HepG2 (cell line): ENCODE results near the gene SAPCD1. TPM values are rescaled to one million over a fixed set of nuclear protein-coding genes. Genes with fewer than 3 reads are reported as not detected.
A peak's percentile ranks its signal among the peaks of the same experiment; 100 is the strongest.

Experiments
- ATAC-seq: fragments of 200-7000 bp; cut with Tn5 transposase; 3 replicates; pipeline ENCODE4 v1.9.1; 2020; ENCODE audit warnings: mild to moderate bottlenecking, moderate library complexity
- BruUV-seq: library from RNA; stranded (reverse); fragments of 400-500 nt; replicated peaks from 2 replicates; lab custom pipeline; 2021; lab: Mats Ljungman, UMichigan
- CTCF ChIA-PET: fragments of 300-600 bp; formaldehyde crosslinking; extraction: SDS; loops from one replicate; lab custom pipeline; 2021; ENCODE audit warnings: low total read pairs, inconsistent platforms, low intra/inter-chr PET ratio; lab: Yijun Ruan, JAX
- POLR2A ChIA-PET: fragments of 350-600 bp; sonication (Branson Sonifier 250); formaldehyde crosslinking; loops from one replicate; lab custom pipeline; 2020; ENCODE audit warnings: antibody characterized with exemption, inconsistent platforms; lab: Yijun Ruan, JAX
- DNase-seq: peaks from one replicate; pipeline ENCODE4 v3.0.0-alpha.2; 2015; ENCODE audit warnings: low spot score
- FAIRE-seq: peaks from 3 replicates; lab custom pipeline; 2011; peaks lifted over from hg19 to GRCh38; lab: Jason Lieb, UNC
- H2AFZ ChIP-seq: one replicate; pipeline ENCODE4 v1.6.1; 2011; ENCODE audit warnings: low read length, inconsistent platforms
- H3K27ac ChIP-seq: fragments of 300-600 bp; 3 replicates; pipeline ENCODE4 v1.8.0; 2011; ENCODE audit warnings: mixed run types, mild to moderate bottlenecking, mixed read lengths, low read length, inconsistent platforms; ENCODE audit not compliant: insufficient read depth; ENCODE audit errors: extremely low read length
- H3K27me3 ChIP-seq, 2 experiments: fragments of 200-600 bp in 1 of 2; 2 replicates in 1 of 2; 3 replicates in 1 of 2; pipeline versions ENCODE4 v1.6.0 to v1.8.0; 2011; ENCODE audit warnings: low read length in 2 of 2, mild to moderate bottlenecking in 2 of 2, moderate library complexity in 2 of 2, inconsistent platforms in 1 of 2; ENCODE audit not compliant: insufficient read depth in 2 of 2, control insufficient read depth in 1 of 2
- H3K36me3 ChIP-seq, 2 experiments: fragments of 200-600 bp in 1 of 2; replicated peaks in 1 of 2; 2 replicates in 1 of 2; 3 replicates in 1 of 2; pipeline versions ENCODE4 v1.5.1 to v1.8.0; 2011; ENCODE audit warnings: low read length in 2 of 2, inconsistent platforms in 1 of 2; ENCODE audit not compliant: insufficient read depth in 2 of 2, control insufficient read depth in 1 of 2
- H3K4me1 ChIP-seq: 2 replicates; pipeline ENCODE4 v1.5.1; 2012; ENCODE audit warnings: low read length, inconsistent platforms; ENCODE audit not compliant: insufficient read depth
- H3K4me2 ChIP-seq: 2 replicates; pipeline ENCODE4 v1.6.0; 2011; ENCODE audit warnings: low read depth, low read length, inconsistent platforms
- H3K4me3 ChIP-seq, 3 experiments: fragments of 200-600 bp in 1 of 3; sonication (generic), shearing (Covaris generic) in 1 of 3; replicated peaks in 1 of 3; 2 replicates each; pipeline ENCODE4 v1.5.1; 2011 to 2016; ENCODE audit warnings: low read length in 3 of 3, inconsistent platforms in 2 of 3, low read depth in 2 of 3, mild to moderate bottlenecking in 2 of 3, control low read depth in 1 of 3, mixed read lengths in 1 of 3; ENCODE audit not compliant: insufficient read depth in 1 of 3
- H3K79me2 ChIP-seq: one replicate; pipeline ENCODE4 v1.6.1; 2011; ENCODE audit warnings: low read length, inconsistent platforms; ENCODE audit not compliant: insufficient read depth
- H3K9ac ChIP-seq: 2 replicates; pipeline ENCODE4 v1.6.0; 2011; ENCODE audit warnings: mild to moderate bottlenecking, low read depth, low read length, inconsistent platforms; ENCODE audit not compliant: insufficient read depth
- H3K9me3 ChIP-seq: 2 replicates; pipeline ENCODE4 v1.5.1; 2012; ENCODE audit warnings: mild to moderate bottlenecking, low read length
- H4K20me1 ChIP-seq: 2 replicates; pipeline ENCODE4 v1.6.0; 2011; ENCODE audit warnings: inconsistent platforms, mild to moderate bottlenecking, low read length, moderate library complexity; ENCODE audit not compliant: insufficient read depth
- AGO2 ChIP-seq: fragments of 200-400 bp; formaldehyde crosslinking; optimal IDR thresholded peaks from 2 replicates; pipeline ENCODE3; 2017; ENCODE audit warnings: mild to moderate bottlenecking, low read depth, low read length, moderate library complexity
- CC2D1A ChIP-seq: sonication (generic); formaldehyde crosslinking; IDR thresholded peaks from 2 replicates; pipeline ENCODE4 v1.8.1; 2023; ENCODE audit warnings: mild to moderate bottlenecking, missing genetic modification reagents
- RBFOX2 ChIP-seq: fragments of 200-400 bp; formaldehyde crosslinking; IDR thresholded peaks from 2 replicates; pipeline ENCODE4 v1.6.1; 2017; ENCODE audit warnings: low read depth, mild to moderate bottlenecking, low read length
- ZNF629 ChIP-seq: sonication (generic); formaldehyde crosslinking; conservative IDR thresholded peaks from 2 replicates; pipeline ENCODE4 v1.5.0; 2020; ENCODE audit warnings: missing genetic modification reagents
- ZNF792 ChIP-seq: IDR thresholded peaks from 2 replicates; pipeline ENCODE4 v1.6.1; 2016
- whole genome bisulfite sequencing: methylation state at CpG from one replicate; pipeline ENCODE4 v1.1.6; 2017; ENCODE audit warnings: low lambda C conversion rate; 5-methylcytosine and 5-hydroxymethylcytosine counted together
- in situ Hi-C: cut with HindIII; loops from 2 replicates; pipeline ENCODE4 v1.10.0; 2017; ENCODE audit warnings: low pct_unique_long_range_greater_than_20kb; ENCODE audit not compliant: extremely low pct_ligation_motif_present
- intact Hi-C: fragments of 100-400 bp; cut with micrococcal nuclease; formaldehyde crosslinking; loops from one replicate; pipeline ENCODE4 v1.10.0; 2022; ENCODE audit not compliant: unreplicated experiment
- polyA plus RNA-seq, 8 experiments: library from polyadenylated mRNA; depleted of rRNA in 3 of 8; stranded (reverse) in 7 of 8; unstranded in 1 of 8; fragments of >200 nt; fragmentation: Illumina TruSeq in 4 of 8; extraction: Trizol in 4 of 8; gene quantifications; 2 replicates each; pipeline versions ENCODE4 v1.2.1 to v1.2.3, GENCODE V29; 2011 to 2016; ENCODE audit warnings: low read depth in 4 of 8, missing spikeins in 1 of 8, mixed read lengths in 1 of 8; ENCODE audit not compliant: insufficient read depth in 1 of 8
- total RNA-seq, 5 experiments: library from RNA; depleted of rRNA; stranded (reverse); fragments of >200 nt; fragmentation: Illumina TruSeq; extraction: Trizol; gene quantifications; 2 replicates each; pipeline ENCODE4 v1.2.3, GENCODE V29; 2016; ENCODE audit warnings: low read depth in 1 of 5

Gene SAPCD1
- total and polyA plus RNA-seq, 2 of the 13 experiments (the other 11 are each of a cell fraction or from before 2014, with no cell fraction given) = 2.5 to 3.9 TPM

DNA sequence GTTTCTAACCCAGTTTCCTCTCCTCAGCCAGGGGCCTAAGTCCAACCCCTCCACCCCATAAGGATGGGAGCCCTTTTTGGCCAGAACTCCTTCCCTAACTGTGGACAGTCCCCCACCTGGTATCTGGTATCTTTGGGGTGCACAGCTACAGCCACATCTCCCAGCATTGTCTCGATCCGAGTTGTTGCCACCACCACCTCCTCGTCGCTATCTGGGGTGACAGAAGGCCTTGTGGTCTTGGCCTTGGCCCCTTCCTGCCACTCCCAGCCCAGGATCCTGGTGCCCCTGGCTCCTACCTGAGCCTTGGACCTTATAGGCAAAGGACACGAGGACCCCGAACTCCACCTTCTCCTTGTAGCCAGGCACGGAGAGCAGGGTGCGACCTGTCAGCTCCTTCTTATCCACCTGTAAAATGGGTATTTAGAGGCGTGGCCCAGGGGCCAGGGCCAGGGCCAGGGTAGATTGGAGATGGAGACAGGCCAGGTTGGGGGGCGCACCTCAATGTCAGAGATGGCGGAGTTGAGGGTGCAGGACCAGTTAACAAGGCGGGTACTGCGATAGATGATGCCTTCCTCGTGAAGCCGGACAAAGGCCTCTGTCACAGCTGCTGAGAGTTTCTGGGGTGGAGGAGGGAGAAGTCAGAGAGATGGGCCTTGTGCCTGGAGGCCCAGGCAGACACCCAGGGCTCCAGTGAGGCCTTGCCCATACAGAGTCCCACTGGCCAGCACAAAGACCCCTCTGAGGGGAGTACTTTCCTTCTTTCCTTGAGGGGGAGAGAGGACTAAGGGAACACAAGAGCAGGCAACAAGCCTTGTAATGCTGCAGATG lies 21.9 kb downstream of the SAPCD1 start:
- Histone ChIP-seq H3K79me2 (no peaks in the 10 kb centered on the region), H3K27me3 (no peaks in the 10 kb centered on the region), H3K27ac (no peak overlapping the region), H3K4me2 (no peak overlapping the region), H3K9ac (no peak overlapping the region), H3K4me1 (peaks cover under 1% of the 10 kb centered on the region; the same call in 1 of the 2 replicates), H2AFZ (no peak overlapping the region), H3K36me3 (peaks cover 50 to 69% of the 10 kb centered on the region in 2 experiments), H3K9me3 (no peaks in the 10 kb centered on the region), H4K20me1 (no peaks in the 10 kb centered on the region), H3K4me3 (no peak overlapping the region)
- 96% methylated on average over 15 of the region's 15 CpGs for WGBS
- in situ Hi-C loops (no loop called here), intact Hi-C loops (no loop called here)
- DNase-seq (no peak), ATAC-seq (no peak), FAIRE-seq (no peak)
- CTCF ChIA-PET = no interaction called here
- POLR2A ChIA-PET = interaction anchor here (0.7 to 1.6 kb wide), 6 partner anchors 9 to 81 kb away, joined by 3 to 5 read pairs (median 3); partner anchors contain the start of genes ABHD16A and NEU1
- no peak for TF ChIP-seq ZNF792
- TF ChIP-seq ZNF629 (CRISPR knock-in tag) = 0 out of 2 replicates have a peak, but pooled peaks have one; percentile 31
- BruUV-seq = no TSS peak

DNA sequence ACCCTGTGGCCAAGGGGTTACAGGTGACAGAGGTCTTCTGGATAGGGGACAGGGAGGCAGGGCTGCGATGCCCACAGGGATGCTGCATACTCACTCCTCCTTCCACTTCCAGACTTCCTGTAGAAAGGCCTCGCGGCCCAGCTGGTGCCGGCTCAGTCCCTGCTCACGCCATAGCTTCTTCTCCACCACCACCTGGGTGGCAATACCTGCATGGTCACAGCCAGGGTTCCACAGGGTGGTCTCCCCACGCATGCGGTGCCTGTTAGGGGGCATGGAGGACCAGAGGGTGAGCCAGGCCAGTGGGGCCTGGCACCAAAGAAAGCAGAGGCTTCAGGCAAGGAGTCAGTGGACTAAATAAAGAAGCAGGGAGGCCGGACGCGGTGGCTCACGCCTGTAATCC lies 23.0 kb downstream of the SAPCD1 start:
- H3K36me3 ChIP-seq = peaks cover 44 to 62% of the 10 kb centered on the region in 2 experiments
- ATAC-seq (no peak), FAIRE-seq (no peak), DNase-seq (no peak)
- H3K9ac ChIP-seq = no peak overlapping the region
- in situ Hi-C loops = no loop called here
- H2AFZ ChIP-seq = no peak overlapping the region
- ChIA-PET POLR2A (interaction anchor here (0.9 to 1.1 kb wide), 3 partner anchors 12 to 82 kb away, joined by 3 to 5 read pairs (median 3); partner anchors contain the start of gene ABHD16A), CTCF (no interaction called here)
- 97% methylated on average over 11 of the region's 11 CpGs for WGBS
- no peaks in the 10 kb centered on the region for H4K20me1 ChIP-seq
- H3K4me3 ChIP-seq = no peak overlapping the region
- H3K4me2 ChIP-seq = no peak overlapping the region
- H3K27ac ChIP-seq = no peak overlapping the region
- H3K9me3 ChIP-seq = no peaks in the 10 kb centered on the region
- H3K79me2 ChIP-seq = no peaks in the 10 kb centered on the region
- intact Hi-C loops = no loop called here
- H3K27me3 ChIP-seq = no peaks in the 10 kb centered on the region
- no peaks in the 10 kb centered on the region for H3K4me1 ChIP-seq
- TF ChIP-seq AGO2 = peak; percentile 47
- peak; percentile 41; the same call in 1 of the 2 replicates for TF ChIP-seq RBFOX2
- TF ChIP-seq CC2D1A (CRISPR knock-in tag) = no peak
- TF ChIP-seq, all 625 proteins: peak for 2
- BruUV-seq = no TSS peak
